HAP-1 (cell line): ENCODE data around the gene MAP2K3.

Experiments
- DNase-seq, 2 experiments: peaks; one replicate each; pipeline ENCODE4 v3.0.0-alpha.2; 2016 to 2020; ENCODE audit warnings: low spot score in 2 of 2
- H3K27me3 ChIP-seq: fragments of 250-450 bp; sonication (Bioruptor Pico); 2 replicates; pipeline ENCODE4 v1.5.1; 2020; ENCODE audit warnings: low read depth, mild to moderate bottlenecking, moderate library complexity
- H3K36me3 ChIP-seq: fragments of 250-450 bp; sonication (Bioruptor Pico); replicated peaks from 2 replicates; pipeline ENCODE4 v1.5.1; 2020; ENCODE audit warnings: mild to moderate bottlenecking
- H3K4me1 ChIP-seq: fragments of 250-450 bp; sonication (Bioruptor Pico); 2 replicates; pipeline ENCODE4 v1.5.1; 2020; ENCODE audit warnings: mild to moderate bottlenecking
- H3K4me3 ChIP-seq: fragments of 250-450 bp; sonication (Bioruptor Pico); 2 replicates; pipeline ENCODE4 v1.5.1; 2020; ENCODE audit warnings: mild to moderate bottlenecking, moderate library complexity
- H3K9me3 ChIP-seq: fragments of 250-450 bp; sonication (Bioruptor Pico); 2 replicates; pipeline ENCODE4 v1.5.1; 2020; ENCODE audit warnings: mild to moderate bottlenecking, moderate library complexity
- in situ Hi-C: fragments of 300-500 bp; cut with MboI; formaldehyde crosslinking; loops from 3 replicates; pipeline ENCODE4 v1.14.3; 2020; ENCODE audit warnings: low sequenced_read_pairs, inconsistent platforms, mixed read lengths

The MAP2K3 gene

DNA sequence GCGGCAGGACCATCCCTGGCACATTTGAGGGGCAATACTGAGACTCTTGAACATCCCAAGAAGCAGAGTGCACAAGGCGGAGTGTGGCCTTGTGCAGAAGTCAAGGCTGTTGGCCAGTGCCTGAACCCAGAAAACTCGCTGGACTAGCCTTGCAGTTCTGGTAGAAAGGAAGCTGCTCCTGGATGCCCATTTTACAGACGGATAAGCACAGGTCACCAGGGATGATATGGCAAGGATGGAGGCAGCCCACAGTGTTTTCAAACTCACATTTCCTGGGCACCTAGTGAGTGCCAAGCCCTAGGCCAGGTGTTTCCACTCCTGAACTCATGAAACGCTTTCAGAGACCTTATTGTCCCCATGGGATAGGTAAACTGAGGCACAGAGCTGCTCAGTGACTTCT, 1.7 kb upstream of the MAP2K3 start:
- in situ Hi-C loops = loop anchor here (5.0 to 10.0 kb wide), 2 partner anchors 172 to 229 kb away; no protein-coding TSS in a partner anchor
- peaks cover 10% of the 10 kb centered on the region for H3K4me1 ChIP-seq

DNA sequence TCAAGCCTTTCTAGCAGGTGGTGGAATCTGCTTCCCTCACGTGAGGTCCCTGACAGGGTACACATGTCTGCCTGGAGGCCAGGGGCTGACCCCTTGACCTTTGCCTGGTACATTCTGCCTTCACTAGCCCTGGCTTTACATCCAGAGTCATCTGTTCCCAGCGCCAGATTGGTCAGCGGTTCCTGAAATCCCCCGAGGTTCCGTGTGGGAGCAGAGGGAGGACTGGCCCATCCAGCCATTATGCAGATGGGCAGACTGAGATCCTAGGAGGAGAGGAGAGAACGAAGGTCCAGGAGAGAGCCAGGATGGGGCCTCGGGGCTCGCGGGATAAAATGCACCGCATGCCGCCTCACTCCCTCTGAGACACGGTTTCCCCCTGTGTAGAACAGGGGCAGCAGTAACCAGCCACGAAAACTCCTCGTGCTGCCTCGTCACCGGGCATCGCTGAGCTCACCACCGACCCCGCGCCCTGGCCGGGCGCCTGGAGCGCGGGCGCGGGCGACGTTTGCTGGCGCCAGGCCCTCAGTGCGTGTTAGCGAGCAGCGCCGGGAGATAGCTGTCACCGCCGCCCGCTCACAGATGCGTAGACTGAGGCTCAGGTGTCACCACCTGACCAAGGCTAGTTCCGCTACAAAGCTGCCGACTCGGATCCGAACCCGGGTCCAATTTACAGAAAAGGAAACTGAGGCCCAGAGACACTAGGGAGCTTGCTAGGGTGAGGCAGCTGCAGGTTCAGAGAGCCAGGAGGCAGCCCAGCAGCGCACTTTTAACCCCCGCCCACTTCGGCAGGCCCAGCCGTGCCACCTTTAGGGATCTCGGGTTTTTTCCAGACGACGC, 811 bp upstream of the MAP2K3 start:
- DNase-seq = no peak
- Histone ChIP-seq H3K27me3 (no peaks in the 10 kb centered on the region), H3K4me1 (peaks cover 10% of the 10 kb centered on the region), H3K36me3 (peaks cover 10% of the 10 kb centered on the region), H3K4me3 (peak overlapping the region; percentile 32), H3K9me3 (no peaks in the 10 kb centered on the region)
- in situ Hi-C loops = loop anchor here (5.0 to 10.0 kb wide), 2 partner anchors 171 to 229 kb away; no protein-coding TSS in a partner anchor

More for the DNA sequence above, 1.7 kb upstream of the MAP2K3 start:
- Histone ChIP-seq H3K27me3 (no peaks in the 10 kb centered on the region), H3K4me3 (no peak overlapping the region), H3K36me3 (peaks cover 10% of the 10 kb centered on the region), H3K9me3 (no peaks in the 10 kb centered on the region)
- no peak for DNase-seq

DNA sequence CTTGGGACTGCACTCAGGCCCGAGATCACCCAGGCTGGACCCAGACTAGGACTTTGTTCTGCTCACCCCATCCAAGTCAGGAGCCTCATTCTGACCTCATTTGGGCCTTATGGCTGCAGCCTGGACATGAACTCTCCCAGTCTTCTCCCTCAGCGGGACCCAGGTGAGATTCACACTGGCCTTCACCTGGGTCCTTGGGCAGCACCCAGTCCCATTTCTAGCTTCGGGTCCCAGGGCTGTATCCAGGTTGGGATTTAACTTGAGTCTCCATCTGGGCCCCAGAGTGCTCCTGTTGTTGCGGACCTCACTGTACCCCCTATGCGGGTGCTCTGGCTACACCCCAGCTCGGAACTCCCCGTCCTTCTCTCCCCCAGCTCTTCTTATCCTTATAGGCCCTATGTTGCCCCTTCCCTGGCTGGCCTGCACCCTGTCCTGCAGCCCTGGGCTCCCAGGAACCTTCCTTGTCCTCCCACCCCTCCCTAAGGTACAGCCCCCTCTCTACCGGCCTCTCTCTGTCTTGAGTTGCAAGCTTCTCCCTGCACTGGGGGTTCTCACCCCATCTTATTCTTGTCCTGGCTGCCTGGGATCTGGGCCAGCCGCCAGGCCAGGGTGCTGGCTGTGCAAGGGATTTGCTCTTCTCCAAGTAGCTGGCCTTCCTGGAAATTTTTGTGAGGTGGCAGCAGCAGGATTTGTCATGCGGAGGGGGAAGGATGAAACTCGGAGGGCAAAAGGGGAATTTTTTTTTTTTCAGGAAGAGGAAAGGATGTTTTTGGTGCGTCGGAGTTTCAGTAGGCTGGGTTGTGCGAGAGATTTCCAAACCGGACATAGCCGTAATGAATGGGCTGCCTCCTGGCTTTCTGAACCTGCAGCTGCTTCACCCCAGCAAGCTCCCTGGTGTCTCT, 904 bp downstream of the MAP2K3 start:
- H3K4me1 ChIP-seq = peaks cover 10% of the 10 kb centered on the region
- H3K36me3 ChIP-seq = peaks cover 10% of the 10 kb centered on the region
- peak overlapping the region; percentile 79 for H3K4me3 ChIP-seq
- H3K9me3 ChIP-seq = no peaks in the 10 kb centered on the region
- DNase-seq = peak in 1 of 2 experiments; percentile 38
- in situ Hi-C loops = loop anchor here (10.0 kb wide), 1 partner anchor 169 kb away; no protein-coding TSS in a partner anchor
- no peaks in the 10 kb centered on the region for H3K27me3 ChIP-seq

DNA sequence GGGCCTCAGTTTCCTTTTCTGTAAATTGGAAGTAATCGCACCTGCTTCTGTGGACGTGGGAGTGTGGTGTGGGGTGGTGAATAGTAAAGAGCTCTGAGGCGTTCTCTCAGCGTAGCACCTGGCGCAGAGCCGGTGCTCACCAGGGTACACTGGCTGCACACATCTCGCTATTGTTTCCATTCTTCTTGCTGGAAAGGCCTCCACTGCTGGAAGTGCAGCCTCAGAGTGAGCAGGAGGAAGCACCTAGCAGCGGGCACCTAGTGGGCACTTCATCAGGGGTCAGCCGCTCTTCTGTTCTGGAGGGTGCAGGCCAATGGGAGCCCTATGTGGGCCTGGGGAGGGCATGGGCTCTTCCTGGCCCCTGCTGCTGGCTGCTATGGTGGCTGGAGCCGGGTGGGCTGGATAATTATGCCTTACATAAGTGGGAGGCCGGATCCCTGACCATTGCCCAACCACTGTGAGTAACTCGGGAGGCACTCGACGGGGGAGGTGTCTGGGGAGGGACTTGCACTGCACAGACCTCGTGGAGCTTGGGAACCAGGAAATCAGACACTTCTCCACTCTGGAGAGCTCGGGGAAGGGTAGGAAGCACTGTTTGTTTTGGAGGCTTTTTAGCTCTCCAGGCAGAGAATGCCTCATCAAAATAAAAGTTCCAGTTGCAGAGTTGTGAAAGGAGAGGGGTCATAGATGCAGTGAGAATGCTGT, 1.7 kb downstream of the MAP2K3 start:
- Histone ChIP-seq H3K4me3 (peak overlapping the region; percentile 79), H3K36me3 (peaks cover 10% of the 10 kb centered on the region), H3K4me1 (peaks cover 10% of the 10 kb centered on the region), H3K27me3 (no peaks in the 10 kb centered on the region), H3K9me3 (peaks cover 2% of the 10 kb centered on the region; the same call in 1 of the 2 replicates)
- in situ Hi-C loops = loop anchor here (10.0 kb wide), 1 partner anchor 169 kb away; no protein-coding TSS in a partner anchor
- DNase-seq = peak; percentile 61 to 81

DNA sequence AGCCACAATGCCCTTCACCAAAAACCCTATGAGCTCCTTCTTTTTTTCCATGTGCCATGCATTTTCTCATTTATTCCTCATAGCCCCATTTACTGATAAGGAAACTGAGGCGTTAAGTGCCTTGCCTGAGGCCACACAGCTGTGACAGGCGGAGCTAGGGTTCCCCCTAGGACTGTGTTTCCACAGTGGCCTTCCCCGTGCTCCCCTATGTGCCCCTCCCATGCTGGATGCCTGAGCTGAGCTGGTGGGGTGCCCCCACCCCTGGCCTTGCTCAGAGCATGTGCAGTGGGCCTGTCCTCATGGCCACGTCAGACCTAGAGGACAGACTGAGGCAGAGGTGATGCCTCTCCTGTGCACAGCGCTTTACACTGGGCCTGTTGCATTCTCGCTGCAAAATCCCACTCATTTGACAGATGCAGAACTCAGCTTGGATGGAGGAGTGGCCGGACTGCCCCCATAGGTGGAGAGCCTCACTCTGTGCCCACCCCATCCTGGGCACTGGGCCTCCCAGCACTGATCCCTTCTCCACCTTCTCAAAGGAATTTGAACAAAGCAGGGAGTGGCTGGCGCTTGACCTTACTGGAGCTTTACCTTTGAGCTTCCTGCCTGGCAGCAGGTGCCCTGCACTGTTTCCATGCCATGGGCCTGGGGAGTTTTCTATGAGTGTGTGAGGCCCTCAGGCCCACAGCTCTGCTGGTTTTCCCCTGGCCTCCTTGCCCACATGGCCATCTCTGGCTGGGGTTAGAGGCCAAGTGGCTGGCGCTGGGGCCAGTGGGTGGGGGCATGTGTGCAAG, 2.6 kb downstream of the MAP2K3 start:
- peaks cover 10% of the 10 kb centered on the region for H3K4me1 ChIP-seq
- H3K36me3 ChIP-seq = peaks cover 10% of the 10 kb centered on the region
- in situ Hi-C loops = loop anchor here (10.0 kb wide), 1 partner anchor 168 kb away; no protein-coding TSS in a partner anchor
- DNase-seq = no peak
- H3K9me3 ChIP-seq = peaks cover 2% of the 10 kb centered on the region; the same call in 1 of the 2 replicates
- peak overlapping the region; percentile 79 for H3K4me3 ChIP-seq
- H3K27me3 ChIP-seq = no peaks in the 10 kb centered on the region

DNA sequence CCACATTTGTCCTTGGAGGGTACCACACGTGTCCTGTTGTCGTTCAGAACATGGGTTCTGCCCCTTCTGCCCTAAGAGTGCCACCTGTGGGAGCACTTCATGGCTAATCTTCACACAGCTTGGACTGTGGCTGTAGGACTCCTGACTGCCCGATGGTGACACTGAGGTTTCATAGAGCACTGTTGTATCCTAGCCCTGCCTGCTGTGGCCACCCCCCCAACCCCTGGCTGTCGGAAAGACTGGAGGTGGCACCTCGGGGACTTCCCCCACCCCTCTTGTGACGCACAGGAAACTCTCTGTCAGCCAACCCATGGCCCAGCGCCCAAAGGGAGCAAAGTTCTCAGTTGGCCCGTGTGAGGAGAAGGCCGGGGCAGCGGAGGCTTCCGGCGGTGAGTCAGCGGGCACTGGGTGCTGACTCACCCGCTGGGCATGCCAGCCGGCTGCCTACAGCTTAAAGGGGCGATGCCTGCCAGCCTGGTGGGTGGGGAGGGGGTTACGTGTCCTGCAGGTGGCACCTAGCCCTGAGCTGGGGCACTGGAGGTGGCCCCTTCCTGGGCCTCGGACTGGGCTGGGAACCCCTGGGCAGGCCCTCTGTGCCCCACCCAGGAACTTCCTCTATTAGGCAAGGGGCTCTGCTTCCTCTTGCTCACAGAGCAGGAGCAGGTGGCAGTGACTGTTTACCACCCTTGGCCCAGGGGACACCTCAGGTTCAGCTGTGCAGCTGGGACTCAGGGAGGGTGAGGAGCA, 3.4 kb downstream of the MAP2K3 start:
- peaks cover 10% of the 10 kb centered on the region for H3K36me3 ChIP-seq
- peaks cover 6% of the 10 kb centered on the region; the same call in 1 of the 2 replicates for H3K9me3 ChIP-seq
- no peak overlapping the region for H3K4me3 ChIP-seq
- H3K4me1 ChIP-seq = peaks cover 10% of the 10 kb centered on the region
- no peaks in the 10 kb centered on the region for H3K27me3 ChIP-seq
- in situ Hi-C loops = loop anchor here (10.0 kb wide), 1 partner anchor 167 kb away; no protein-coding TSS in a partner anchor
- DNase-seq = no peak

DNA sequence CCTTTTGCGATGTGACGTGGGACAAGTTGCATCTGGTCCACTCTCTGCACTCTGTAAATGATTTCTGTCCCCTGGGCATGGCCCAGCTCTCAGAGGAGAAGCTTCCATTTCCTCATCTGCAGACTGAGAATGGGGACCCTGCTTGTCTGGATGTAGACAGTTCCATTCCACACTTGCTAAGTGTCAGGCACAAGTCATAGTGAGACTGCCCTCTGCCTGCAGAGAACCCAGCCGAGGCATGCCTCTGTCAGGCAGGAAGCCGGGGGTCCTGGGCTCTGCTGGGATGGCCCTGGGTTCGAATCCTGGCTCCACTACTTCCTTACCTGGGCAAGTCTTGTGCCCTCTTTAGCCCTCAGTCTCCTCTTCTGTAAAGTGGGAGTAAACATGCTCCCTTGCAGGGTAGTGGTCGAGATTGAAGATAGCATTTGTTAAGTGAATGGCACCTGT, 4.1 kb downstream of the MAP2K3 start:
- Histone ChIP-seq H3K36me3 (peaks cover 10% of the 10 kb centered on the region), H3K4me3 (no peak overlapping the region), H3K27me3 (no peaks in the 10 kb centered on the region), H3K9me3 (peaks cover 6% of the 10 kb centered on the region; the same call in 1 of the 2 replicates), H3K4me1 (peaks cover 10% of the 10 kb centered on the region)
- no peak for DNase-seq
- in situ Hi-C loops = loop anchor here (10.0 kb wide), 1 partner anchor 166 kb away; no protein-coding TSS in a partner anchor

DNA sequence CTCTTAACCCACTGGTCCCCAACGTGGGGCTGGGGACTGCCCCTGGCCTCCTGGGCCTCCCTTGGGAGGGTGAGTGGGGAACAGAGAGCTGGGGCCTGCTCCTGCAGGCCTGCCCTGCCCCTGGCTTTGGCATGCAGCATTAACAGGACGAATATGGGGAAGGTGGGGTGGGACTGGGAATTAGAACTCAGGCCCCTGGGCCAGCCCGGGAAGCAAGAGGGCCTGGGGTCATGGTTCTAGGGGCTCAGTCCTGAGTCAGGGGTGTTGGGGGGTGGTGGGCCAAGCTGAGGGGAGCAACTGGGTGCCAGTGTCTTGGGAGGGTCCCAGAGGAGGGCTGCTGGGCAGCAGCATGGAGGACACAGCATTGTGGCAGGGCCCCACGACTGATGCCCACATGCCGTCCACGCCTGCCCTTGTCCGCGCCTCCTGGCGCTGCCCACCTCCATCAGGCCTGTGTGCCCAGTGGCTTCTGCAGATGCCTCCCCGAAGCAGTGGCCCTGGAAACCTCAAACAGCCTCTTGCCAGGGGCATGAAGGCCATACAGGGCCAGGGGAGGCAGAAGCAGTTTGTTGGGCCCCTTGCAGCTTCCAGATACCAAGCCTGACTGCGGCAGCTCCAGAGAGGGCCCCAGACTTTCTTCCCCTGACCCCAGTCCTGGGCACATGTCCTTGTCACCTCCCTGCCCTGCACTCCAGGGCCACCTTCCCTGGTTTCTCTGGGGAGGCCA, 4.8 kb downstream of the MAP2K3 start:
- H3K27me3 ChIP-seq = no peaks in the 10 kb centered on the region
- peaks cover 6% of the 10 kb centered on the region; the same call in 1 of the 2 replicates for H3K9me3 ChIP-seq
- peaks cover 10% of the 10 kb centered on the region for H3K36me3 ChIP-seq
- in situ Hi-C loops = loop anchor here (10.0 kb wide), 1 partner anchor 165 kb away; no protein-coding TSS in a partner anchor
- no peak overlapping the region for H3K4me3 ChIP-seq
- DNase-seq = no peak
- H3K4me1 ChIP-seq = peaks cover 5% of the 10 kb centered on the region

DNA sequence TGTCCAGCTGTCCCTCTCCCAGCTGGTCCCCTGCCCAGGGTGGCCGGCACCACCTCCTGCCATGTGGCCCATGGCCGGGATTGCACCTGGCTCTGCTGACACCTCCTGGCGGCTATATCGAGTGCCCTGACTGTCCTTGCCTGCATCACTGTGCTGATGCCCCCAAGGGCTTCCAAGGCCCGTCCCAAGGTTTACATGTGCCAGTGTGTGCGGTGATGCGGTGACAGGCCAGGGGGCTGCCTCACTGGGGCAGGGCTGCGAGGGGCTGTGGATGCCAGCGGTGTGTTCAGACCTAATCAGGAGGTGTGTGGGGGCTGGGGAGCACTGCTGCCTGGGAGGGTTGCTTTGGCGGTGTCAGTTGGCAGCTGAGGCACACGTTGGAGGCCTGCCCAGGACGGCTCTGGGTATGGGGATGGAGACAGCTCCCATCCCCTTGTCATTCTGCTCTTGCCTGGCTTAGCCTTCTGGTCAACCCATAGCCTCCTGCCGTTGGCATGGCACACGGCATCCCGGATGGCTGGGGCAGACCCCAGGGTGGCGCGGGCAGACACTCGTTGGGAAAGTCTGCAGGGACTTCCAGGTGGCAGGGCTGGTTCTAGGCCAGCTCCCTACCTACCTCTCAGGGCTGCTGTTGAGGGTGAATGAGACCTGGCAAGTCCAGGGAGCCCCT, 5.5 kb downstream of the MAP2K3 start:
- in situ Hi-C loops = loop anchor here (10.0 kb wide), 1 partner anchor 165 kb away; no protein-coding TSS in a partner anchor
- Histone ChIP-seq H3K27me3 (no peaks in the 10 kb centered on the region), H3K4me3 (no peak overlapping the region), H3K36me3 (peaks cover 10% of the 10 kb centered on the region), H3K4me1 (peaks cover 5% of the 10 kb centered on the region), H3K9me3 (peaks cover 8% of the 10 kb centered on the region; the same call in 1 of the 2 replicates)
- no peak for DNase-seq

DNA sequence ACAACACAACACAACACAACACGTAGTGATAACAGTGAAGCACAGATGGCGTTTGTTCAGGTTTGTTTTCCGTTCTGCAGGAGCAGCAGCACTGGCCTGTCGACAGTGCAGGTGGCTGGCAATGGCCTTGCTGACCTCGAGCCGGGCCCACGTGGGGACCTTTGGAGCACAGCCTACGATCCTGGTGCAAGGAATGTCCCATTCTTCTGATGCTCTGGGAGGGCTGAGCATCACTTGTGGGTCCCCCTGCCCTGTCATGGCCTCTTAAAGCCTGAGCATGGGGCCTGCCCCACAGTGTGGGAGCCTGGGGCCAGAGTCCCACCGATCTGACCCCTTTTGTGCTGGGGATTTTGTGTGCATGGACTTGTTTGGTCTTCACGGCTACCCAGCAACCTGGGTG, 6.8 kb downstream of the MAP2K3 start:
- H3K4me1 ChIP-seq = peaks cover 5% of the 10 kb centered on the region
- no peak overlapping the region for H3K4me3 ChIP-seq
- H3K36me3 ChIP-seq = peaks cover 10% of the 10 kb centered on the region
- no peaks in the 10 kb centered on the region for H3K27me3 ChIP-seq
- DNase-seq = no peak
- peaks cover 8% of the 10 kb centered on the region; the same call in 1 of the 2 replicates for H3K9me3 ChIP-seq
- in situ Hi-C loops = no loop called here

DNA sequence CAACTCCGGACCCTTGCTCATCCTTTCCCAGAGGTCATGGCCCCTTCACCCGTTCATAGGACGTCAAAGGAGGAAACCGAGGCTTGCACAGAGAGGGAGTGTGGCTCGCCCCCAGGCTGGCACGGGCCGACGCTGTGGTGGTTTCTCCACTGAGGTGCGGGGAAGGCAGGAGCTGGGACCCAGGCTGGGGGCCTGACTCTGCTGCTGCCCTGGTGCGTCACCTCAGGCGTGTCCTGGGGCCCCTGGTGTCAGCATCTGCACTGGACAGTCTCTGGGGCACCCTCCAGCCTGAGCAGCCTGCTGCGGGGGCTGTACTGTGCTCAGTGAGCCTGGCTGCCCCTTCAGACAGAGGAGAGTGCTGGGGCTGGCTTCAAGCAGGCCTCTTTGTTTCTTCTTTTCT, 7.4 kb downstream of the MAP2K3 start:
- in situ Hi-C loops = no loop called here
- DNase-seq = no peak
- H3K27me3 ChIP-seq = no peaks in the 10 kb centered on the region
- H3K4me3 ChIP-seq = no peak overlapping the region
- peaks cover 1% of the 10 kb centered on the region for H3K4me1 ChIP-seq
- H3K36me3 ChIP-seq = peaks cover 8% of the 10 kb centered on the region
- H3K9me3 ChIP-seq = peaks cover 8% of the 10 kb centered on the region; the same call in 1 of the 2 replicates
